ENCODE results near the gene NOTCH4.
"Not testable (repeated sequence)": the region's sequence is repeated elsewhere in the genome, so short reads cannot be mapped to it uniquely, and the experiment has no call there.

NOTCH4 gene

DNA sequence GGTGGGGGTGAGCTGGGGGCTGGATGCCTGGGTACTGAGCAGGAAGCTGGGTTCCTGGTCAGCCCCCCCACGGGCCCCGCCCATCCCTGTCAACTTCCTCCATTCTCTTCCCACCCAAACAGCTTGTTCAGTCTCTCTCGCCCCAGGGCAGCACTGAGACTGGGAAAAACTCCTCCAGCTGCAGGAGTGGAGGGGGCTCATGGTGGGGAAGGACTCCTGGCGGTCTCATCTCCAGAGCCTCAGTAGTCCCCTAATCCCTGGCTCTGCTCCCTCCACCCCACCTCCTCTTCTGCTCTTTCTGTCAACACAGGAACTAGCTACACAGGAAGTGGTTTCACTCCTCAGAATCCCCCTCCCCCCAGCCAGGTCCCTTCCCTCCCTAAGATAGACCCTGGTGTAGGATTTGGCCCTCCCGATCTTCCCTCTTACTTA is 31.2 kb downstream of the NOTCH4 start, which contains the start of gene GPSM3:
Gene GPSM3 (minus strand): TSS at position 36 of the 432 bp plus-strand sequence. CDS start 130 bp downstream, outside the sequence.
- Mint-ChIP-seq H3K27ac (peak within 1 kb of the TSS; percentile 98), H3K4me1 (ENCODE audit: low read depth) (peaks cover 40% of the 10 kb centered on the region), H3K36me3 (ENCODE audit: low read depth) (peaks cover 32% of the 10 kb centered on the region), H3K27me3 (ENCODE audit: low read depth) (no peaks in the 10 kb centered on the region), H3K4me3 (peak within 1 kb of the TSS; percentile 99), H3K9me3 (no peaks in the 10 kb centered on the region)

DNA sequence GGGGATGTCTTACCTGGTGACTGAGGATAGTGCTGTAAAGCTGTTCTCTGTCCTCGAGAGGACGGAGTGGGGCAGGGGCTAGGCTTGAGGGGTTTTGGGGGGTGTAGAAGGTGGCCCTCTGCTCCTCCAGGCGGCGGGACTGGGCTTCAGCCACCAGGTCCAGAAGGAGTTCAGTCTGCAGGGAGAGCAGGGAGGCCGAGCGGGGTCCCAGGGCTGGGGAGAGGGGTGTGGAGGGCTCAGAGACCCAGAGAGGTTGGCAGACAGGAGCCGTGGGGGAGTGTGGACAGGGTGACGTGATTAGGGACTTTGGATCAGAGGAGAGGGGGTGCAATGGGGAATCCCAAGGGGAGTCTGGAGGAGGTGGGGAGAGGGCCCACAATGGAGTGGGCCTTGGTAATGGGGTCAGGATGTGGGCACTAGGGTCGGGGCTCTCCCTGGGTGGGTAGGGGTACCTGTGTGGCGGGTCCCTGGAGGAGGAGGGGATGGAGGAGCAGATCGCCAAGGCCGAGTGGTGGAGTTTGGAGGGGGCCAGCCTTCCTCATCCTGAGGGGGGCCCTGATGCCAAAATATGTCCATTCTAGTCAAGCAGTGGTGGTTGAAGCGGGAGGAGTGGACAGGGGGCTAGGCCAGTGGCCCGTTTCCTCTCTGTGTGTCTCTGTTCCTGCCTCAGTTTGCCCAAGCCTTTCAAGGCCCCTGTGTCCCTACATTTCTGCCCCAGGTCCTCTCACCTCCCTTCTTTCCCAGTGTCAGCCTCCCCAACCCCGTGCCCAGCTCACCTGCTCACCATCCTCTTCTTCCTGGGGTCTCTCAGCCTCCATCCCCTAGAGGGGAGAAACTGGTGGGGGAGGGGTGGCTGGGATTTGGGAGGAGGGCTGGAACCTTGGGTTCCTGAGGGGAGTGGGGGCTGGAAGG is 31.9 kb downstream of the NOTCH4 start:
- Mint-ChIP-seq H3K27ac (peak overlapping the region; percentile 98), H3K4me1 (ENCODE audit: low read depth) (peaks cover 44% of the 10 kb centered on the region), H3K9me3 (no peaks in the 10 kb centered on the region)

DNA sequence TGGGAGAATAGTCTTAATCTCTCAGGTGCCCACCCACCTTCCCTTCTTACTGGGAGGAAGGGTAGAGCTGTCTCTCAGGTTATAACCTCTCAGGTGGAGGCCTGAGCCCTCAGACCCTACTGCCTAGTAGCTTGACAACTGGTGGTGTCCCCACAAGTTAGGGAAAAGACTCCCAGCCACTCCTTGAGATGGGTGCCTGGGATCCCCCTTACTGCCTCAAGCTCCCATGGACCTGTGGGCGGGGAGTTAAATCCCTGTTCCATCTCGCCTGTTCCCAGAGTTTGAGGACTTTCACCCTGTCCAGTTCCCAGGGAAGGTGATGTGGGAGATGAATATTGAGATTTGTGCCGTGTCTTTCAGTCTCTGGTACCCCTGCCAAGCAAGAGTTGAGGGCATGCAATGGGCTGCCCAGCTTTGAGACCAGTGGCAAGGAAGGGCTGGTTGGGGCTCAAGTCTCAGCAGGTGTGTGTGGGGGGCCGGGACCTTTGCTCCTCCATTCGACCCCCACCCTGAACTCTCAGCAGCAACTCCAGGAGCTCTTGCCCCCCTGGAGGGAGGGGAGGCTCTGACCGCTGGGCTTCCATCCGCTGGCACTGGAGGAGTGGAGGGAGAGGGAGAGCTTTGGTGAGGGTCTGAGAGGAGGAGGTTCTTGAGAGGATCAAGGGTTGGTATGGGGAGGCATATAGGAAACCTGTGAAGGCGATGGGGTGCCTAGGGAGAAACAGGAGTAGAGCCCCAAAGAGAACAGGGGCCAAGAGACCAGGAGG is 32.8 kb downstream of the NOTCH4 start:
- Mint-ChIP-seq H3K36me3 (ENCODE audit: low read depth) (peaks cover 47% of the 10 kb centered on the region), H3K4me1 (ENCODE audit: low read depth) (peaks cover 48% of the 10 kb centered on the region), H3K27ac (peak overlapping the region; percentile 98), H3K27me3 (ENCODE audit: low read depth) (no peaks in the 10 kb centered on the region), H3K9me3 (no peaks in the 10 kb centered on the region), H3K4me3 (peak overlapping the region; percentile 99)

More for the DNA sequence above, 31.9 kb downstream of the NOTCH4 start:
- Mint-ChIP-seq H3K36me3 (ENCODE audit: low read depth) (peaks cover 38% of the 10 kb centered on the region), H3K27me3 (ENCODE audit: low read depth) (no peaks in the 10 kb centered on the region), H3K4me3 (peak overlapping the region; percentile 99)

DNA sequence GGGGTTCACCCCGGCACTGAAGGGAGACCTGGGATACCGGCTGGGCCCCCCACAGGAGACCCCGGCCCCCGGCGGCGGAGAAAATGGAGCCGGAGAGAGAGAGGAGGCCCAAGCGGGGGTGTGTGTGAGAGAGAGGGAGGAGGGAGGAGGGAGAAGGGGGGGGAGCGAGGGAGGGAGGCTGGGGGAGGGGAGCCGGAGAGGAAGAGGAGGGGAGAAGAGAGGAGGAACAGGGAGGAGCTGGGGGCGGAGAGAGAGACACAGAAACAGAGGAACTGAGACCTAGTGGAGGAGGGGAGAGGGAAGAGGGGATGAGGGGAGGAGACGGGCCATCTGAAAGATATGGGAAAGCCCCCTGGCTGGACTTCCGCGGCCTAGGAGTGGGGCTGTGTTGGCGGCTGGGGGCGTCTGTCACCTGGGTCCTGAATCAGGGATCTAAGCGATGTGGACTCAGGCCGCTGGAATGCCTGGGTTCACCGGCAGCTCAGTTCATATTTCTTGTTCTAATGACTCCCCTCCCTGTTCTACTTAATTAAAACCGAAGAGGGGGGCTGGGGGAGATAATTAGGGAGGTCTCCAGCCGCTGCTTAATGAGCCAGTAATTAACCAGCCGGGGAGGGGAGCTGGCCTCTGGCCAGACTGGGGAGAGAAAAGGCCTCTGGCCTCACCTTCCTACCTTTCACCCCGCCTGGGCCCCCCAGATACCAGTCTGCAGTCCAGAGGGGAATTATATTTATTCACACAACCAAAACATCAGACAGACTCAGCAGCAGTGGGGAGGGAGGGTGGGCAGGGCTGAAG is 33.6 kb downstream of the NOTCH4 start, which contains the start of gene PBX2:
Gene PBX2 (minus strand): TSS at position 149 of the 798 bp plus-strand sequence. CDS start 287 bp downstream, outside the sequence.
- H3K27ac Mint-ChIP-seq: peak within 1 kb of the TSS; percentile 98
- H3K27me3 Mint-ChIP-seq (ENCODE audit: low read depth): no peaks in the 10 kb centered on the region
- peaks cover 52% of the 10 kb centered on the region for H3K36me3 Mint-ChIP-seq (ENCODE audit: low read depth)
- H3K4me3 Mint-ChIP-seq: peak within 1 kb of the TSS; percentile 99
- peaks cover 49% of the 10 kb centered on the region for H3K4me1 Mint-ChIP-seq (ENCODE audit: low read depth)
- H3K9me3 Mint-ChIP-seq: no peaks in the 10 kb centered on the region

DNA sequence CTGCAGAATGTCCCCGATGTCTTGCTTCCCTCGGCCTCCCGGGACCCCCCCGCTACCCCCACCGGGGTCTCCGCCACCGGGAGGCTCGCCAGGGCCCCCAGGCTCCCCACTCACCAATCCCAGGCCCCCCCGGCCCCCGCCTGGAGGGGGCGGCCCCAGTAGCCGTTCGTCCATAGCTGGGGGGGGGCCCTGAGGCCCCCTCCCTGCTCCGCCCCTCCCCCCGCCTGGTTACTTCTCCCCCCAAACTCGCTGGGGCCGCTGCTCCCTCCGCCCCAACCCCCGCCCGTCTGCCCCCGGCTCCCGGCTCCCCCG is 34.2 kb downstream of the NOTCH4 start:
- Mint-ChIP-seq H3K9me3 (no peaks in the 10 kb centered on the region), H3K36me3 (ENCODE audit: low read depth) (peaks cover 52% of the 10 kb centered on the region), H3K27ac (peak overlapping the region; percentile 92), H3K27me3 (ENCODE audit: low read depth) (no peaks in the 10 kb centered on the region), H3K4me3 (peak overlapping the region; percentile 96), H3K4me1 (ENCODE audit: low read depth) (peaks cover 44% of the 10 kb centered on the region)

DNA sequence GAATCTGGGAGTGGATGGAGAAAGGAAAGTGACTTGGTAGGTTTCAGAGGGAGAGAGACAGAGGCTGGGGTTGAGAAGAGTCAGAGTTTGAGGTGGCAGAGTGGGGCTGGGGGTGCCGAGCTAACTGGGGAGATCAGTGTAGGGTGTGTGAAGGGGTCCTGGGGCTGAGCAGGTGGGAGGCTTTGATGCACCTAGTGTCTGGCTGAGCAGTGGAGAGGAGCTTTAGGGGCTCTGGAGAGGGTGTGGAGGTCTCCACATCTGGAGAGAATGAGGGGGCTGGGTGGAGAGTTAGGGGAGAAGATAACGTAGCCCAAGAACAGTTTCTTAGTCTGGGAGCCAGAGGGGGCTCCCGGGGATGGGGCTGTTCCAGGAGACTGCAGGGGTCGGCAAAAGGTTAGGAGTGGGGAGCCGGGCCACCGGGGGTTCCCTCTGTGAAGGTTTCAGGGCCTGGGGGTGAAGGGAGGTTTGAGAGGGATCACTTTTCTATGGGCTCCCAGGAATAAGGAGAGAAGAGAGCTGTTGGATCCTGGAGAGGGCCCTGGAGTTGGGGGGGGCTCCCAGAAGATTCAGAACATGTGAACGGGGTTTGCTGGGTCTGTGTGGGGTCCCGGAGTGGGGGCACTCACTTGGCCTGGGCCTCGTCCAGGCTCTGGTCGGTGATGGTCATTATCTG is 34.7 kb downstream of the NOTCH4 start:
- Mint-ChIP-seq H3K4me3 (peak overlapping the region; percentile 96), H3K36me3 (ENCODE audit: low read depth) (peaks cover 54% of the 10 kb centered on the region), H3K4me1 (ENCODE audit: low read depth) (peaks cover 40% of the 10 kb centered on the region), H3K9me3 (no peaks in the 10 kb centered on the region), H3K27ac (peak overlapping the region; percentile 92), H3K27me3 (ENCODE audit: low read depth) (no peaks in the 10 kb centered on the region)

DNA sequence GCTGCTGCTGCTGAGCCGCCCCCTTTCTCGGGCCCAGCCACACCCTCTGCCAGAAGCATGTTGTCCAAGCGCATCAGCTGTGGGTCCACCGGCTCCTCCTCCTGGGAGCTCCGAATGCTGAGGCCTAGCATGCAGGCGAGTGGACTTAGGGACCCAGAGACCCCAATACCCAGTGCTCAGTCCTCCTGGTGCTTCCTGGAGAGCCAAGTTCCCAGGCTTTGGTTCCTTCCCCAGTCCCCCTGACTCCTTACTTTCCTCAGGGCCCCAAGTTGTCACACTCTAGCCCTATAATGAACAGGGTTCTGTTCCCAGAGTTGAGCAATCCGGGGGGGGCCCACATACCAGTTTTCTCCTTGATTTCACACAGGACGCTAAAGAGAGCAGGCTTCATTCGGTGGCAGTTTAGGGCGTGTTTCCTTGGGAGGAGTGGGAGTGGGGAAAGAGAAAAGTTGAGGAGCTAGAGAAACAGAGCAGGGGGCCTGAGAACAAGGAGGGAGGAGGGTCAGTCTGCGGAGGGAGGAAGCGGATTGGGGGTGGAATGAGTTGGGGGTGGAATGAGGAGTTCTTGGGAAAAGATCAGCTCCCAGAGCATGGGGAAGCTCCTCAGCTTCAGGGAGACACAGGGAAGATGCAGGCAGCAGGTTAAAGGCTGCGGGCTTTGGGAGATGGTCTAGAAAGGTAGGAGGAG is 35.3 kb downstream of the NOTCH4 start:
- H3K4me1 Mint-ChIP-seq (ENCODE audit: low read depth): peaks cover 33% of the 10 kb centered on the region
- H3K4me3 Mint-ChIP-seq: peak overlapping the region; percentile 96
- H3K27me3 Mint-ChIP-seq (ENCODE audit: low read depth): no peaks in the 10 kb centered on the region
- H3K27ac Mint-ChIP-seq: peak overlapping the region; percentile 92
- H3K36me3 Mint-ChIP-seq (ENCODE audit: low read depth): peaks cover 55% of the 10 kb centered on the region
- no peaks in the 10 kb centered on the region for H3K9me3 Mint-ChIP-seq

DNA sequence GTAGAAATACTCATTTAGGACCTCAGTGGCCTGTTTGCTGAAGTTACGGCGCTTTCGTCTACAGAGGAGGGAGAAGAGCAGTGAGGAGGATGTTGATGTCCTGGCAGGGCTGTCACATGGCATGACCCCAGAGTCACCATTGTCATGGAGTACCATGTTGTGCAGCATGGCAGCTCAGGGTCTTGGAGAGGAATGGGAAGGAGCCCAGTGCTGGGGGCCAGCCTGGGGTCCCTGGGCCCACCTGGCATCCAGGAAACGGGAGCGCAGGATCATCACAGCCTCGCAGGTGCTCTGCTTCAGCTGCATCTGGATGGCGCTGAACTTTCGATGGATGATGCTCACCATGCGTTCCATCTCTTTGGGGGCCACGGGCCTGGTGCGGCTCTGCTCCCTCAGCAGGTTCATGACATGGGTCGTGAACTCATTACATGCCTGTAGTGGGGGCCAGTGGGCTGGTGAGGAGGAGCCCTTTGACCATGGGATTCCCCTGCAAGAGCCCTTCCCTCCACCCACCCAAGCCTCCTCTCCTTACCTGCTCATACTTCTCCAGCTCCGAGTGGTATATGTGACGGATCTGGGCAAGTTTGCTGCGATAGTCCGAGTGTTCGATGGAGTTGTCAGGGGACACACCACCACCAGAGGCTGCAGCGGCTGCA is 36.0 kb downstream of the NOTCH4 start:
- Mint-ChIP-seq H3K4me1 (ENCODE audit: low read depth) (peaks cover 28% of the 10 kb centered on the region), H3K36me3 (ENCODE audit: low read depth) (peaks cover 58% of the 10 kb centered on the region), H3K27ac (peak overlapping the region; percentile 71), H3K4me3 (peak overlapping the region; percentile 46)
- H3K27me3 Mint-ChIP-seq (ENCODE audit: low read depth); H3K9me3 Mint-ChIP-seq: not testable (repeated sequence)

DNA sequence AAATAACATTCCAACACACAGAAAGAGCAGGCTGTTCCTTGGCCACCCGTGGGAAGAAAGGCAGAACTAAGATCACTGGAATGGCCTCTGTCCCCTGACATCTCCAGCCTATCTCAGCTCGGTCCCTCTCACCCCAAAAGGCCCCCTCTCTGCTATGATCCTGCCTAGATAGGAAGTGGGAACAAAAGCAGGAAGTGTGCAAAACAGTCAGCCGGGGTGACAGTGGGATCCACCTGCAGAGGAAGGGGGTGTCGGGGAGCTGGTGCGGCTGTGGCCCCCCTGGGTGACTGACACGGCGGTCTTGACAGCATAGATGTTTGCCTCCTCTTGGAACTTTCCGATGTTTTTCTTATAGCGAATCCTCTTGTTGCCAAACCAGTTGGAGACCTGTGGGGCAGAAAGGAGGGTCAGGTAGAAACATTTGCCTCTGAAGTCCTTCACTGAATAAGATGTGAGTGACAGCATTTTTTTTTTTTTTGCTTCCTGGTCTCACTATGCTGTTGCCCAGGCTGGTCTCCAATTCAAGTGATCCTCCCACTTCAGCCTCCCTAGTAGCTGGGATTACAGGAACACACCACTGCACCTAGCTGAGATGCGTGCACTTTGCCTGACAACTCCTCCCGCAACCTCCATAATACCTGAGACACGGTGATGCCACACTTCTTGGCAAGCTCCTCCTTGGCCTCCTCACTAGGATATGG is 36.7 kb downstream of the NOTCH4 start:
- Mint-ChIP-seq H3K4me1 (ENCODE audit: low read depth) (peaks cover 28% of the 10 kb centered on the region), H3K4me3 (peak overlapping the region; percentile 57), H3K36me3 (ENCODE audit: low read depth) (peaks cover 60% of the 10 kb centered on the region), H3K9me3 (no peaks in the 10 kb centered on the region), H3K27ac (peak overlapping the region; percentile 89), H3K27me3 (ENCODE audit: low read depth) (no peaks in the 10 kb centered on the region)

DNA sequence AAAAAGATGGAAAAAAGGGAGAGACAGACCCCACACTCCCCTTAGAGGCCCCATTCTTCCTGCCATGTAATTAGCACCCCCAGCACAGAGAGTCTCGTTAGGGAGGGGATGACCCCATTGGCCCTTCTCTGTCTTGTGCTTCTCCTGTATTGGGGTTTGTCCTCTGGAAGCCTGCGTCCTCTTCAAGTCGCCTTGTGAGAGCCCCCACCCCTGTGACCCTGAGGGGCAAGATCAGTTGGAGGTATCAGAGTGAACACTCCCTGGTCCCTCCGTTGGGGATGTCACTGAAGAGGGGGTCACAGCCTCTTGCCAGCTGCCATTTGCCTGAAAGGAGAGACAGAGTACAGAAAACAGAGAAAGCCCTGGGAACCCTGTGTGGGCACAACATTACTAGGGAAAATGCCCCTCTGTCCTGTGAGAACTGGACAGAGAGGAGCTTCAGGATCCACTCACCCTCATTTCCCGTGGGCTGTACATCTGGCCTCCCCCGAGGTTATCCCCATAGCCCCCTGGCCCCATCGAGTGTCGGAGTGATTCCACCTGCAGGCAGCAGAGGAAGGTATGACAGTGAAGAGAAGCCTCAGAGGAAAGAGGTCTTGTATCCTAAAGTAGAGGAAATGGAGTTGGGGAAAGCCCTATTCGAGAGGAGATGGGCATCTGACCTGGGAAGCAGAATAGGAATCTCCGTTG is 37.6 kb downstream of the NOTCH4 start:
- Mint-ChIP-seq H3K4me3 (peak overlapping the region; percentile 57), H3K27ac (peak overlapping the region; percentile 89), H3K4me1 (ENCODE audit: low read depth) (peaks cover 28% of the 10 kb centered on the region), H3K36me3 (ENCODE audit: low read depth) (peaks cover 54% of the 10 kb centered on the region)
- not testable (repeated sequence) for H3K27me3 Mint-ChIP-seq (ENCODE audit: low read depth); H3K9me3 Mint-ChIP-seq

DNA sequence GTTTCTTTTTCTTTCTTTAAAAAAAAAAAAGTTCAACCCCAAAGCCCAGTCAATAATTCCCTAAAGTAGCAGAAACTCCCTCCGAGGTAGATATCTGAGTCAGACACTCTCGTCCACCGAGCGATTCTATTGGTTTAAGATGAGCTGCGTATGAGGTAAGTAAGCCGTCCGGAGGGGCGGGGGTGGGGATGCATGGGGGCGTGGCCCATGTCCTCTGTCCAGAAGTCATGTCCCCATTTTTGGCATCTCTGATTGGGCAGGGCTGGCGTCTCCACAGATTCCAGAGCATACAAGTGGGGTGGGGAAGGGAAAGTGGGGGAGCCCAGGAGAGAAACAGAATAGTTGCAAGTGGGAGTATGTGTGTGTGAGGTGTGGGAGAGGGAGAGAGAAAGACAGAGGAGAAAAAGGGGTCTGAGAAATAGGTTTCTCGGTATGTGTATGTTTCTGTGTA is 38.2 kb downstream of the NOTCH4 start:
- peaks cover 30% of the 10 kb centered on the region for H3K4me1 Mint-ChIP-seq (ENCODE audit: low read depth)
- H3K4me3 Mint-ChIP-seq: peak overlapping the region; percentile 56
- not testable (repeated sequence) for H3K9me3 Mint-ChIP-seq; H3K27me3 Mint-ChIP-seq (ENCODE audit: low read depth)
- peak overlapping the region; percentile 89 for H3K27ac Mint-ChIP-seq
- peaks cover 52% of the 10 kb centered on the region for H3K36me3 Mint-ChIP-seq (ENCODE audit: low read depth)

DNA sequence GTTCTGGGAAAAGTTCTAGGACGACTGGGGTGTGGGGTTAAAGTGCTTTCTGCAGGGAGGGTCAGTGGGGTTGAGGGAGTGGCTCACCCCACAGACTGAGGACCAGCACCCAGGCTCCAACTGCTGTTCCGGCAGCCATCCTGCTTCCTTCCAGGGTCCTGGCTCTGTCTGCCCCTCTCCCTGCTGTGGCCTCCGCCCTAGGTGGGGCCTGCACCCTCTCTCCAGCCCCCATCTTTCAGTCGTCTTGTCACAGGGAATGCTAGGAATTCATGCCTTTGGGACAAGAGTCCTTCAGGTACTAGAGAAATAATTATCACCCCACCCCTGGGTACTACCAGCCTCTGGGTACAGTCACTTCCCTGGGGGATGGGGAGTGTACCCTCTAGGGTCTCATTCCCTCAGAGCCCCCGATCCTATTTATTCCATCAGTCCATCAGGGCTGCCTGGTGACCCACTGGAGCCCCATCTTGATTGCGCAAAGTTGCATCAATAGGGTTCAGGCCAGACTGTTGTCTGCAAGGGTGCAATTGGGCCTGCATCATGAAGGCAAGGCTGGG is 39.7 kb downstream of the NOTCH4 start, which contains the start of gene AGER:
Gene AGER (minus strand): TSS at position 170 of the 557 bp plus-strand sequence. CDS start 31 bp downstream, at position 139.
- H3K4me1 Mint-ChIP-seq (ENCODE audit: low read depth): peaks cover 38% of the 10 kb centered on the region
- no peak within 1 kb of the TSS for H3K27ac Mint-ChIP-seq
- H3K4me3 Mint-ChIP-seq: no peak within 1 kb of the TSS
- H3K9me3 Mint-ChIP-seq: no peaks in the 10 kb centered on the region
- H3K36me3 Mint-ChIP-seq (ENCODE audit: low read depth): peaks cover 53% of the 10 kb centered on the region
- H3K27me3 Mint-ChIP-seq (ENCODE audit: low read depth): no peaks in the 10 kb centered on the region

All from T-helper 1 cell treated with Interleukin-12 subunit alpha and Interleukin-12 subunit beta and Interleukin-4 antibody, amounts not matched to agents 30 μg/mL and 1 μg/mL, for 36 hours (primary cell).